AG04449 (cell line): ENCODE measurements around the gene ADIG.

Experiments used
- CTCF ChIA-PET: fragments of 350-600 bp; formaldehyde crosslinking; extraction: SDS; loops from one replicate; lab custom pipeline; 2021; ENCODE audit warnings: antibody characterized with exemption; lab: Yijun Ruan, JAX
- POLR2A ChIA-PET: fragments of 400-600, 350-600 bp; formaldehyde crosslinking; extraction: SDS; loops from one replicate; lab custom pipeline; 2020; ENCODE audit warnings: antibody characterized with exemption, inconsistent platforms; lab: Yijun Ruan, JAX
- DNase-seq: peaks from one replicate; pipeline ENCODE4 v3.0.0-alpha.2; 2010; ENCODE audit warnings: low read depth, low spot score
- H3K4me3 ChIP-seq: 2 replicates; pipeline ENCODE4 v1.5.1; 2011; ENCODE audit warnings: low read depth, mild to moderate bottlenecking, control low read depth, low read length
- TF ChIP-seq, protein P1 (sequence below): IDR thresholded peaks from one replicate; pipeline ENCODE4 v1.5.1; 2011; ENCODE audit warnings: mild to moderate bottlenecking, moderate library complexity, low read length, control low read depth, inconsistent platforms; ENCODE audit not compliant: insufficient read depth; ENCODE audit errors: missing control alignments

The ADIG gene

DNA sequence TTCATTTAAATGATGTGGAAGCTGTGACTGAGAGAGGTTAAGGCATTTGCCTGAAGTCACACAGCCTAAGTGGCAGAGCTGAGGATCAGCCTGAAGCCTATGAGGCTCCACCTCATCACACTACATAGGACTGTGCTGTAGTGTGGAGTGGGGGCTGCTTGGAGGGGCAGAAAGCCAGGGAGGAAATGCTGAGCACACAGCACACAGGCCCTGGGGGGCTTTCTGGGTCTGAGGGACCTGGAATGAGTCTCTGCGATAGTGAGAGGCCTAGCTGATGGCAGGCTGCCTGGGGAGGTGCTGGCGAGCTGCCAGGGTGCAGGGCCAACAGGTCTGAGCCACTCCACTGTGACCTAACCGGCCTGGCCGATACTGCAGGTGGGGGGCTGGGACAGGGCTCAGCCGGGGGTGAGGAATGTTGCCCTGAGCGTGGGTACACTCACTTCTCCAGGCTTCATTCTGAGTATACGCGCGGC is 18.4 kb downstream of the ADIG start:
- TF ChIP-seq, protein P1, sequence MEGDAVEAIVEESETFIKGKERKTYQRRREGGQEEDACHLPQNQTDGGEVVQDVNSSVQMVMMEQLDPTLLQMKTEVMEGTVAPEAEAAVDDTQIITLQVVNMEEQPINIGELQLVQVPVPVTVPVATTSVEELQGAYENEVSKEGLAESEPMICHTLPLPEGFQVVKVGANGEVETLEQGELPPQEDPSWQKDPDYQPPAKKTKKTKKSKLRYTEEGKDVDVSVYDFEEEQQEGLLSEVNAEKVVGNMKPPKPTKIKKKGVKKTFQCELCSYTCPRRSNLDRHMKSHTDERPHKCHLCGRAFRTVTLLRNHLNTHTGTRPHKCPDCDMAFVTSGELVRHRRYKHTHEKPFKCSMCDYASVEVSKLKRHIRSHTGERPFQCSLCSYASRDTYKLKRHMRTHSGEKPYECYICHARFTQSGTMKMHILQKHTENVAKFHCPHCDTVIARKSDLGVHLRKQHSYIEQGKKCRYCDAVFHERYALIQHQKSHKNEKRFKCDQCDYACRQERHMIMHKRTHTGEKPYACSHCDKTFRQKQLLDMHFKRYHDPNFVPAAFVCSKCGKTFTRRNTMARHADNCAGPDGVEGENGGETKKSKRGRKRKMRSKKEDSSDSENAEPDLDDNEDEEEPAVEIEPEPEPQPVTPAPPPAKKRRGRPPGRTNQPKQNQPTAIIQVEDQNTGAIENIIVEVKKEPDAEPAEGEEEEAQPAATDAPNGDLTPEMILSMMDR: no peak
- ChIA-PET CTCF (interaction anchor here (1.0 kb wide), 1 partner anchor 34 kb away, joined by 3 read pairs; no protein-coding TSS in a partner anchor), POLR2A (no interaction called here)
- DNase-seq: no peak
- H3K4me3 ChIP-seq: no peak overlapping the region

DNA sequence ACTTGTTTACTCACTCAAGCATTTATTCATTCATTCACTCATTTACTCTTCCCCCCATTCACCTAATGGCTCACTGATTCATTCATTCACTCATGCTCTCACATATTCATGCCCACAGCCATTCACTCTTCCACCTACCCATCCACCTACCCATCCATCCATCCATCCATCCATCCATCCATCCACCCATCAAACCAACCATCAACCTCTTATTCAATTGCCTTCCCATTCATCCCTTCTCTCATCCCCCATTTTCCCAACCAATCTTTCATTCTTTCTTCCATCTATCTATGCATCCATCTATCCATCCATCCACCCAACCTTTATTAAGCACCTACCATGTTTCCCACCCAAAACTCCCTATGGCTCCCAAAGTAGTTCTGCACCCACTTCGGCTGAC is 19.1 kb downstream of the ADIG start:
- TF ChIP-seq, protein P1: no peak
- no peak for DNase-seq
- ChIA-PET CTCF (no interaction called here), POLR2A (no interaction called here)
- H3K4me3 ChIP-seq: no peak overlapping the region

- CTCF ChIA-PET: no interaction called here
- H3K4me3 ChIP-seq: no peak within 1 kb of the TSS
- no peak for DNase-seq
- TF ChIP-seq, protein P1: no peak
- POLR2A ChIA-PET: no interaction called here
Measured at GRCh38 chr20:38601216-38602184, 20.5 kb downstream of the ADIG start, which contains the start of gene ARHGAP40. TSS of gene ARHGAP40 (plus strand) at chr20:38601809.

DNA sequence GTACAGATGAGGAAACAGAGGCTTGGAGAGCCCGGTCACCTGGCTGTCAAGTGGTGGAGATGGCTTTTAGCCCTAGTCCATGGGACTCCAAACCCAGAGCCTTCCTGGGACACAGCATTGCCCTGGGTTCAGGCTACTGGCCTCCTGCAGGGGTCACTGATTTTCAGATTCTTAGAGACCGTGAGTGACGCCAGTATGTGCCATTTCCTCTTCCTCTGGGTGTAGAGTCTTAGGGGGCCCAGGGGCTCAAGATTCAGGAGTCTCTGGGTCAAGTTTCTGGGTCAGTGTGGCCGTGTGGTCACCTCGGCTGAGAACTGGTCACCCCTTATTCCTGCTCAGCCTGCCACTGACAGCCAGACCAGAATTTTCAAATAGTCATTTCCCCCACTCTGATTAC is 21.2 kb downstream of the ADIG start:
- DNase-seq: no peak
- ChIA-PET POLR2A (no interaction called here), CTCF (no interaction called here)
- TF ChIP-seq, protein P1: no peak
- no peak overlapping the region for H3K4me3 ChIP-seq

DNA sequence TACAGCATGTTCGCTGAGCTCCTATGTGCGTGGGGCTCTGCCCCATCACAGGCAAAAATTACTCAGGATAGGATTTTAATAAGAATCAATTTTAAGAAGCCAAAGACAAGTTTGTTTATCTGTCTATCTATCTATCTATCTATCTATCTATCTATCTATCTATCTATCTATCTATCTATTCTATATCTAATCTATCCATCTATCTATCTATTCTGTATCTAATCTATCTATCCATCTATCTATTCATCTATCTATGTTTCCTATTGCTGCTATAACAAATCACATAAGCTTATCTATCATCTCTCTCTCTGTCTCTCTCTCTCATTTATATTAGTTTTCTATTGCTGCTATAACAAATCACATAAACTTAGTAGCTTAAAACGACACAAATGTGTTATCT is 22.3 kb downstream of the ADIG start:
- ChIA-PET POLR2A (no interaction called here), CTCF (interaction anchor here (0.6 kb wide), 1 partner anchor 30 kb away, joined by 3 read pairs; no protein-coding TSS in a partner anchor)
- no peak for DNase-seq
- TF ChIP-seq, protein P1: no peak
- H3K4me3 ChIP-seq: no peak overlapping the region

DNA sequence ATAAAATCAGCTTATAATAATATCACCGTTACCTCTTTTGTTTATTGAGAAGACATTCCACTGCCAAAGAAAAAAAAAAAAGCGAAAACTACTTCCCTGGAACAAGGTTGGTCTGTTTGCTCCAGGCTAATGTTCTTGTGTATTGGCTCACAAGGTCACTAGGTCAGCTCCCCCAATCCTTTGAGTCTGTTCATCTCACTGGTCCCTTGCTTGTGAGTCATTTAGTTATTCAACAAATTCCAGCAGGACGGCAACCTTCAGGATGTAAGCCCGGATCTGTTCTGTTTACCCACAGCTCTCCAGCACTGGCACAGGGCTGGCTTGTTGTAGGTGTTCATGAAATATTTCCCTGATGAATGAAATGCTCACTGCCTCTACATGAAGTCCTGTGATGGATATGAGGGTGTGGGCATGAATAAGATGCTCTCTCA is 23.9 kb downstream of the ADIG start:
- DNase-seq: no peak
- ChIA-PET CTCF (no interaction called here), POLR2A (no interaction called here)
- TF ChIP-seq, protein P1: no peak
- H3K4me3 ChIP-seq: no peak overlapping the region
